Endodermal cell (in vitro differentiated cells): ENCODE data around the gene PREP. TPM values are rescaled to one million over a fixed set of nuclear protein-coding genes. Genes with fewer than 3 reads are reported as not detected.

Experiments
- DNase-seq: peaks from one replicate; pipeline ENCODE4 v3.0.0-alpha.2; 2017
- H3K27ac ChIP-seq: 2 replicates; pipeline ENCODE4 v1.5.1; 2013; ENCODE audit warnings: mild to moderate bottlenecking, low read depth, low read length, moderate library complexity
- H3K27me3 ChIP-seq: 2 replicates; pipeline ENCODE4 v1.6.1; 2013; ENCODE audit warnings: mild to moderate bottlenecking, low read length, moderate library complexity; ENCODE audit not compliant: insufficient read depth, control insufficient read depth, poor library complexity, severe bottlenecking
- H3K36me3 ChIP-seq: 2 replicates; pipeline ENCODE4 v1.7.0; 2013; ENCODE audit warnings: mild to moderate bottlenecking, low read length, moderate library complexity; ENCODE audit not compliant: control insufficient read depth, insufficient read depth
- H3K4me1 ChIP-seq: one replicate; pipeline ENCODE4 v1.7.0; 2013; ENCODE audit warnings: low read length; ENCODE audit not compliant: control insufficient read depth, insufficient read depth
- H3K4me3 ChIP-seq: 2 replicates; pipeline ENCODE4 v1.5.1; 2013; ENCODE audit warnings: mild to moderate bottlenecking, low read length, moderate library complexity
- H3K9ac ChIP-seq: 2 replicates; pipeline ENCODE4 v1.6.1; 2013; ENCODE audit warnings: mild to moderate bottlenecking, low read length, moderate library complexity; ENCODE audit not compliant: poor library complexity, severe bottlenecking; ENCODE audit errors: extremely low read depth
- H3K9me3 ChIP-seq: 2 replicates; pipeline ENCODE4 v1.6.1; 2013; ENCODE audit warnings: mild to moderate bottlenecking, low read length, moderate library complexity; ENCODE audit not compliant: control insufficient read depth
- H3K27ac Mint-ChIP-seq: 2 replicates; pipeline ENCODE4 v1.8.0; 2020; ENCODE audit warnings: mixed read lengths
- H3K27me3 Mint-ChIP-seq: 2 replicates; pipeline ENCODE4 v1.8.0; 2021; ENCODE audit warnings: mild to moderate bottlenecking, mixed read lengths; ENCODE audit not compliant: insufficient read depth
- H3K36me3 Mint-ChIP-seq: 2 replicates; pipeline ENCODE4 v1.8.0; 2020; ENCODE audit warnings: low read depth, mixed read lengths
- H3K4me1 Mint-ChIP-seq: 2 replicates; pipeline ENCODE4 v1.8.0; 2020; ENCODE audit warnings: mixed read lengths
- H3K4me3 Mint-ChIP-seq: 2 replicates; pipeline ENCODE4 v1.8.0; 2020; ENCODE audit warnings: mild to moderate bottlenecking, moderate library complexity, mixed read lengths
- H3K9me3 Mint-ChIP-seq: 2 replicates; pipeline ENCODE4 v1.8.0; 2020; ENCODE audit warnings: mild to moderate bottlenecking, mixed read lengths
- CTCF ChIP-seq: fragments of 200-600 bp; sonication (generic); conservative IDR thresholded peaks from 2 replicates; pipeline ENCODE4 v1.5.0; 2021; ENCODE audit warnings: antibody characterized with exemption, mild to moderate bottlenecking
- WGBS, 2 experiments: methylation state at CpG; one replicate each; pipeline versions ENCODE4 v1.1.5 to v1.1.7; 2013; ENCODE audit warnings: missing lambda C conversion rate in 2 of 2, mixed read lengths in 1 of 2; ENCODE audit not compliant: insufficient coverage in 1 of 2, insufficient read length in 1 of 2; 5-methylcytosine and 5-hydroxymethylcytosine counted together
- long read RNA-seq, 4 experiments: library from polyadenylated mRNA in 2 of 4; library from RNA in 1 of 4; library from capped mRNA in 1 of 4; stranded (forward) in 3 of 4; unstranded in 1 of 4; transcript quantifications; one replicate each; pipeline ENCODE4 v2.0.0, GENCODE V29; 2020 to 2021; ENCODE audit warnings: inconsistent platforms in 1 of 4
- polyA plus RNA-seq, 2 experiments: library from polyadenylated mRNA; stranded (reverse); fragments of 50-300 nt; gene quantifications; one replicate each; pipeline ENCODE4 v1.2.3, GENCODE V29; 2013
- total RNA-seq, 2 donors: library from RNA; stranded (reverse); fragmentation: NEBNext Ultra II Directional in 1 of 2; extraction: Animal tissue kit (Norgen Biotek cat#: 25700) in 1 of 2; gene quantifications; 2 replicates in 1 of 2; 3 replicates in 1 of 2; pipeline ENCODE4 v1.2.1, GENCODE V29; 2021

Gene PREP
- 10 to 100 TPM; 42.9 to 52.2 TPM for total RNA-seq
- 44.4 TPM for polyA plus RNA-seq (2013, experiment 1 of 2)
- 42.4 TPM for polyA plus RNA-seq (2013, experiment 2 of 2)
- long read RNA-seq, experiment 1, partial matches to known transcripts = 17 of 26 reads
- long read RNA-seq, experiment 1, other reads (novel, unspliced or antisense) = 5 of 26 reads
- long read RNA-seq, experiment 2, transcript PREP-201 (15 exons, 2,905 nt) = major isoform, 67 of 94 reads
- long read RNA-seq, experiment 2, partial matches to known transcripts = 8 of 94 reads
- long read RNA-seq, experiment 2, other reads (novel, unspliced or antisense) = 19 of 94 reads
- long read RNA-seq, experiment 3, transcript PREP-201 (15 exons, 2,905 nt) = major isoform, 317 of 392 reads
- long read RNA-seq, experiment 3, partial matches to known transcripts = 54 of 392 reads
- long read RNA-seq, experiment 3, other reads (novel, unspliced or antisense) = 21 of 392 reads
- long read RNA-seq, experiment 4, partial matches to known transcripts = 81 of 82 reads
- long read RNA-seq, experiment 4, other reads (novel, unspliced or antisense) = 0 of 82 reads

- Histone ChIP-seq H3K9ac (peak within 1 kb of the TSS; percentile 61), H3K4me1 (peaks cover 5% of the 10 kb centered on the region), H3K27me3 (peaks cover 20% of the 10 kb centered on the region), H3K9me3 (no peaks in the 10 kb centered on the region), H3K36me3 (no peaks in the 10 kb centered on the region), H3K4me3 (peak within 1 kb of the TSS; percentile 91), H3K27ac (peak within 1 kb of the TSS; percentile 64)
- Mint-ChIP-seq H3K27me3 (peaks cover 12% of the 10 kb centered on the region), H3K36me3 (no peaks in the 10 kb centered on the region), H3K4me3 (peak within 1 kb of the TSS; percentile 85), H3K4me1 (peaks cover 37% of the 10 kb centered on the region), H3K27ac (peak within 1 kb of the TSS; percentile 91), H3K9me3 (no peaks in the 10 kb centered on the region)
- DNase-seq = peak; percentile 85
- 4 to 8% methylated on average over 21 to 84 of the region's 84 CpGs for WGBS, 2 experiments
- TF ChIP-seq CTCF = peak; percentile 91
These were observed at the start of gene PREP for GRCh38 chr6:105402939-105403935. TSS of gene PREP (minus strand) at chr6:105403082. CDS start at chr6:105402891, 191 bp downstream.

DNA sequence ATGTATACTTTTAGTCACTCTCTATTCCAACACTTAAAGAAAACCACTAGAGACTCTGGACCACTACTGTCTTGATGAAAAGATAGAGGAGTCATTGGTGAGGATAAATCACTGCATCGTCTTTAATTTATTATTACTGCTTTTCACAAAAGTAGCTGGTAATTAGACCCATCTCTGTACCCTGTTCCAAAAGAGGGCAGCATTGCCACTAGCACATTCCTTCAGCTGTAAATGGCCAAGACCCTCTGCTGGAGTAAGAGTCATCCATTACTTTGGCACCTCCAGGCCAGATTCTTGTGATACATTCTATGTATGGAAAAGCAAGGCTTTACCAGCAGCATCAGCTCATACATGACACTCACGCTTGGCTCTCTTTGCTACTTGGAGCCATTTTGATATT, 49.5 kb upstream of the PREP start:
- no peak for DNase-seq
- H3K27me3 Mint-ChIP-seq = peaks cover 2% of the 10 kb centered on the region
- H3K36me3 Mint-ChIP-seq = no peaks in the 10 kb centered on the region
- peaks cover 5% of the 10 kb centered on the region for H3K4me1 Mint-ChIP-seq
- no peaks in the 10 kb centered on the region for H3K9me3 Mint-ChIP-seq
- no peaks in the 10 kb centered on the region for H3K4me1 ChIP-seq
- 94 to 100% methylated on average over 2 of the region's 2 CpGs for WGBS, 2 experiments
- H3K4me3 Mint-ChIP-seq = no peak overlapping the region
- peak overlapping the region; percentile 94 for H3K27ac ChIP-seq
- H3K9me3 ChIP-seq = no peaks in the 10 kb centered on the region
- peak; percentile 23 for TF ChIP-seq CTCF
- H3K4me3 ChIP-seq = no peak overlapping the region
- no peaks in the 10 kb centered on the region for H3K27me3 ChIP-seq
- H3K36me3 ChIP-seq = no peaks in the 10 kb centered on the region
- no peak overlapping the region for H3K27ac Mint-ChIP-seq
- no peak overlapping the region for H3K9ac ChIP-seq

- Histone ChIP-seq H3K36me3 (no peaks in the 10 kb centered on the region), H3K9ac (no peak overlapping the region), H3K4me1 (no peaks in the 10 kb centered on the region), H3K27me3 (no peaks in the 10 kb centered on the region), H3K4me3 (no peak overlapping the region), H3K9me3 (no peaks in the 10 kb centered on the region), H3K27ac (no peak overlapping the region)
- Mint-ChIP-seq H3K27ac (no peak overlapping the region), H3K9me3 (no peaks in the 10 kb centered on the region), H3K27me3 (peaks cover 1% of the 10 kb centered on the region), H3K36me3 (no peaks in the 10 kb centered on the region), H3K4me1 (peaks cover 2% of the 10 kb centered on the region), H3K4me3 (no peak overlapping the region)
- TF ChIP-seq CTCF = no peak
- DNase-seq = no peak
- WGBS, 2 experiments = 98% methylated on average over 2 of the region's 2 CpGs; no CpG with 5 or more reads in 1 of the 2 experiments
These were observed 47.0 kb upstream of the PREP start for GRCh38 chr6:105449756-105450390.
